ENCODE results near the gene ENG. TPM values are rescaled to one million over a fixed set of nuclear protein-coding genes. Genes with fewer than 3 reads are reported as not detected.

ENG gene
- total RNA-seq, 1 donor from 2014 or later = 3.3 TPM

DNA sequence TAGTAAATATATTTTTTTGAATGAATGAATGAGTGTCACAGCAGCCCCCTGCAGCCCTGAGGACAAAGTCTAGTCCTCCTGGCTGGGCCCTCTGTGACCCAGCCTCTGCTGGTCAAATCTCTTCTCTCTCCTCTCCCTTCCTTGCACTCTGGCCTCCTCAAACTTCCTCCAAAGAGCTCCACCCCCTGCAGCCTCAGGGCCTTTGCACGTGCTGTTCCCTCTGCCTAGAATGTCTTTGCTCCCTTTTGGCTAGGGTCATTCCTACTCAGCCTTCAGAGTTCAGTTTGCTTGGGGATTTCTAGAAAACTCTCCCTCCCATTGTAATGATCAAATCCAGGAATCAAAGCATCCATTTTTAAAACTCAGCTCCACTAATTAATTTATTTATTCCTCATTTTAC lies 89.0 kb downstream of the ENG start:
- TF ChIP-seq, protein P1, sequence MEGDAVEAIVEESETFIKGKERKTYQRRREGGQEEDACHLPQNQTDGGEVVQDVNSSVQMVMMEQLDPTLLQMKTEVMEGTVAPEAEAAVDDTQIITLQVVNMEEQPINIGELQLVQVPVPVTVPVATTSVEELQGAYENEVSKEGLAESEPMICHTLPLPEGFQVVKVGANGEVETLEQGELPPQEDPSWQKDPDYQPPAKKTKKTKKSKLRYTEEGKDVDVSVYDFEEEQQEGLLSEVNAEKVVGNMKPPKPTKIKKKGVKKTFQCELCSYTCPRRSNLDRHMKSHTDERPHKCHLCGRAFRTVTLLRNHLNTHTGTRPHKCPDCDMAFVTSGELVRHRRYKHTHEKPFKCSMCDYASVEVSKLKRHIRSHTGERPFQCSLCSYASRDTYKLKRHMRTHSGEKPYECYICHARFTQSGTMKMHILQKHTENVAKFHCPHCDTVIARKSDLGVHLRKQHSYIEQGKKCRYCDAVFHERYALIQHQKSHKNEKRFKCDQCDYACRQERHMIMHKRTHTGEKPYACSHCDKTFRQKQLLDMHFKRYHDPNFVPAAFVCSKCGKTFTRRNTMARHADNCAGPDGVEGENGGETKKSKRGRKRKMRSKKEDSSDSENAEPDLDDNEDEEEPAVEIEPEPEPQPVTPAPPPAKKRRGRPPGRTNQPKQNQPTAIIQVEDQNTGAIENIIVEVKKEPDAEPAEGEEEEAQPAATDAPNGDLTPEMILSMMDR (conservative IDR thresholded peaks at IDR 0.05) = no peak
- Mint-ChIP-seq H3K4me3 (no peak overlapping the region), H3K9me3 (no peaks in the 10 kb centered on the region), H3K27me3 (ENCODE audit: low read depth) (peaks cover 13% of the 10 kb centered on the region), H3K27ac (ENCODE audit: unreplicated experiment) (no peak overlapping the region), H3K4me1 (peaks cover 41% of the 10 kb centered on the region), H3K36me3 (ENCODE audit: low read depth) (no peaks in the 10 kb centered on the region)
- no peak for DNase-seq (ENCODE audit: low read depth, low spot score)

Small RNA genes within 50 kb of the gene (microRNA-seq; reads per million reads assigned to microRNA genes)
- not detected for gene MIR2861
- gene MIR3960 = not detected
- gene MIR4672 = not detected

Other genes starting within 250 kb of the ENG start
- gene STXBP1, start 242.4 kb downstream of the ENG start, total RNA-seq = 53.3 and 56.1 TPM in 2 replicates
- 0.16 TPM in 1 of 2 replicates, not detected in the other for gene CFAP157, start 147.7 kb downstream of the ENG start, total RNA-seq
- gene PTRH1, start 139.0 kb downstream of the ENG start, total RNA-seq = 7.2 and 9.8 TPM in 2 replicates
- gene TTC16, start 138.6 kb downstream of the ENG start, total RNA-seq = not detected in 2 replicates
- 25.7 and 27.4 TPM in 2 replicates for gene TOR2A, start 119.4 kb downstream of the ENG start, total RNA-seq
- 6.0 and 7.2 TPM in 2 replicates for gene SH2D3C, start 76.0 kb downstream of the ENG start, total RNA-seq
- gene CDK9, start 68.6 kb downstream of the ENG start, total RNA-seq = 77.0 and 84.8 TPM in 2 replicates
- gene FPGS, start 51.8 kb downstream of the ENG start, total RNA-seq = 64.6 and 69.9 TPM in 2 replicates
- gene AK1, start 23.0 kb upstream of the ENG start, total RNA-seq = 39.6 and 45.5 TPM in 2 replicates
- gene ST6GALNAC6, start 44.9 kb upstream of the ENG start, total RNA-seq = 25.4 and 27.4 TPM in 2 replicates
- gene ST6GALNAC4, start 62.4 kb upstream of the ENG start, total RNA-seq = 12.6 and 14.5 TPM in 2 replicates
- 2.6 and 3.4 TPM in 2 replicates for gene PIP5KL1, start 76.1 kb upstream of the ENG start, total RNA-seq
- gene DPM2, start 83.2 kb upstream of the ENG start, total RNA-seq = 52.2 and 59.1 TPM in 2 replicates
- gene EEIG1, start 126.3 kb upstream of the ENG start, total RNA-seq = 53.5 and 71.1 TPM in 2 replicates
- gene NAIF1, start 212.7 kb upstream of the ENG start, total RNA-seq = 9.8 and 11.8 TPM in 2 replicates
- 13.9 and 16.8 TPM in 2 replicates for gene SLC25A25, start 213.6 kb upstream of the ENG start, total RNA-seq